ENCODE data around the gene SPON1.
"Not testable (repeated sequence)": the region's sequence is repeated elsewhere in the genome, so short reads cannot be mapped to it uniquely, and the experiment has no call there.

SPON1 gene

GRCh38 chr11:13984616-13985450 is 22.3 kb downstream of the SPON1 start:
- no peak for DNase-seq

DNA sequence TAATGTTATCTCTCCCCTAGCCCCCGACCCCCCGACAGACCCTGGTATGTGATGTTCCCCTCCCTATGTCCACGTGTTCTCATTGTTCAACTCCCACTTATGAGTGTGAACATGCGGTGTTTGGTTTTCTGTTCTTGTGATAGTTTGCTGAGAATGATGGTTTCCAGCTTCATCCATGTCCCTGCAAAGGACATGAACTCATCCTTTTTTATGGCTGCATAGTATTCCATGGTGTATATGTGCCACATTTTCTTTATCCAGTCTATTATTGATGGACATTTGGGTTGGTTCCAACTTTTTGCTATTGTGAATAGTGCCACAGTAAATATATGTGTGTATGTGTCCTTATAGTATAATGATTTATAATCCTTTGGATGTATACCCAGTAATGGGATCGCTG is 24.2 kb downstream of the SPON1 start:
- not testable (repeated sequence) for DNase-seq

DNA sequence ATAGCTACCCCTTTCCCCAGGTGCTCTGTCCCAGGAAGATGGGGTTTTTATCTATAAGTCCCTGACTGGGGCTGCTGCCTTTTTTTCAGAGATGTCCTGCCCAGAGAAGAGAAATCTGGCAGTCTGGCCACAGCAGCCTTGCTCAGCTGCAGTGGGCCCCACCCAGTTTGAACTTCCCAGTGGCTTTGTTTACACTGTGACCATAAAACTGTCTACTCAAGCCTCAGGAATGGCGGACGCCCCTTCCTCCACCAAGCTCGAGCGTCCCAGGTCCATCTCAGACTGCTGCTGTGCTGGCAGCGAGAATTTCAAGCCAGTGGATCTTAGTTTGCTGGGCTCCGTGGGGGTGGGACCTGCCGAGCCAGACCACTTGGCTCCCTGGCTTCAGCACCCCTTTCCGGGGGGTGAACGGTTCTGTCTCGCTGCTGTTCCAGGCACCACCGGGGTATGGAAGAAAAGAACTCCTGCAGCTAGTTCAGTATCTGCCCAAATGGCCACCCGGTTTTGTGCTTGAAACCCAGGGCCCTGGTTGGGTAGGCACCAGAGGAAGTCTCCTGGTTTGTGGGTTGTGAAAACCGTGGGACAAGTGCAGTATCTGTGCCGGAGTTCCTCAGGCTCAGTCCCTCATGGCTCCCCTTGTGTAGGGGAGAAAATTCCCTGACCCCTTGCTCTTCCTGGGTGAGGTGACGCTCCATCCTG is 29.8 kb downstream of the SPON1 start:
- not testable (repeated sequence) for DNase-seq

DNA sequence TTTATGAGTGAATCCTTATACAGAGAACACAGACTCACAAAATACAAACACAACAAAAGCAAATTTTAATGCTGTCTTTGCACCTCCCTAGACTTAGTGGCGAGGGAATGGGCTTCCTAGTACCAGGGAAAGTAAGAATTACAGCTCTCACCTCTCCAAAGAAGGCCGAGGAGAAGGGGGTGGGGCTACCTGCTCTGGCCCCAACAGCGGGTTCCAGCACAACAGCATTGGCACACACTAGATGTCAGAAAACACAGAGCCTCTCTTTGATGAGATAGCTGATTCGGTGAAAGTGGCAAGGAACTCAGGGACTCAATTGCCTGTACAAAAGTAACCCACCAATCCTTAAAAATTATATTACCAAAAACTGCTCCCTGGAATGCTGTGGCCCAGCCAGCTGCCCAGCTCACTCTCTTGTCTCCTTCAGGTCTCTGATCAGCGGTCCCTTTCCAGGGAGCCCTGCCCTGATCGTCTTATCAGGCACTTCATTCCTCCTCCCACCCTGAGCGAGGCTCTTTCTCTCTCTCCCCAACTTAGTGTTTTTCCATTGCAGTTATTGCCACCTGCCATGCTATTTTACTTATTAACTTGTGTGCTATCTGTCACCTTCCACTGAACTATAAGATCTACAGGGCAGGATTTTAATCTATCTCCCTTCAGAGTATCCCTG is 30.7 kb downstream of the SPON1 start:
- DNase-seq = no peak

- no peak for DNase-seq
Observed at GRCh38 chr11:13997881-13998280, 35.4 kb downstream of the SPON1 start.

DNA sequence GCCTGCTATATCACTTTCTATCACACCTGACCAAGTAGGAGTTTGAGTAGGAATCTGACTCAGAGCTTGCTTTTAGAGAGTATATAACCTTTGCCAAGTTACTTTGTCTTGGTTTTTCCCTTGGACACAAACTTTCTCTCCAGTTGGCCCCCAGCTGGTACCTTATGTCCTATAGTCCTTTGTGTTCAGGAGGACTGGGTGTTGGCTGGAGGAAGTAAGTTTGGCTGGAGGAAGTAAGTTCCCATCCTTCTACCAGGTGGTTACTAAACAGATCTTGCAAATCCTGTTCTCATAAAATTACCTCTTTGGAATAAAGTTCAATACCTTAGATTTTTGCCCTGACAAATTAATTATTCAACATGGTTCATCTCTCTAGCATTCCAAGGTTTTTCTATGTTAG is 37.2 kb downstream of the SPON1 start:
- no peak for DNase-seq

DNA sequence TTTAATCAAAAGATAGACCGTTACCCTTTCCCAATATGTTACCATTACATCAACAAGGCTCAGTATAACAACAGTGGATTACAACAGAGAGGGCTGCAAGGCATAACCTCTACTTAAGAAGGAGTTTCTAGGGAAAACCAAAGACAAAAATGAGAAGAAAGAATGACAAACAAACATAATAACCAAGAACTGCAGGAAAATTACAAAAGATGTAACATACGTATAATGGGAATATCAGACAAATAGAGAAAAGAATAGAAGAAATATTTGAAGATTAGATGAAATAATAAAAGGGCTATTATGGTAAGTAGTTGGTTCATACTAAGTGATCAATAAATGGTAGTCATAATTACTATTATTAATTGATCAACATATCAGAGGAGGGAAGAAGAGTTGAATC is 39.1 kb downstream of the SPON1 start:
- no peak for DNase-seq

DNA sequence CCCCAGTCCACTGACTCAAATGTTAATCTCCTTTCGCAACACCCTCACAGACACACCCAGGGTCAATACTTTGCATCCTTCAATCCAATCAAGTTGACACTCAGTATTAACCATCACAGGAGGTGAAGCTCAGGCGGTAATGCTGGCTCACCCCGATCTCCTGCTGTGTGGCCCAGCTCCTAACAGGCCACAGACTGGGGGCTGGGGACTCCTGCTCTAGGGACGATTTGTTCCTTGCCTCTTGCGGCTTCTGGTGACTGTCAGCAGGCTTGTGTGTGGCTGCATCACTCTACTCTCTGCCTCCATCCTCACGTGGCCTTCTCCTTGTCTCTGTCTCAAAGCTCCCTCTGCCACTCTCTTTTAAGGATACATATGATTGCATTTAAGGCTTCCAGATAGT is 45.0 kb downstream of the SPON1 start:
- DNase-seq = no peak

DNA sequence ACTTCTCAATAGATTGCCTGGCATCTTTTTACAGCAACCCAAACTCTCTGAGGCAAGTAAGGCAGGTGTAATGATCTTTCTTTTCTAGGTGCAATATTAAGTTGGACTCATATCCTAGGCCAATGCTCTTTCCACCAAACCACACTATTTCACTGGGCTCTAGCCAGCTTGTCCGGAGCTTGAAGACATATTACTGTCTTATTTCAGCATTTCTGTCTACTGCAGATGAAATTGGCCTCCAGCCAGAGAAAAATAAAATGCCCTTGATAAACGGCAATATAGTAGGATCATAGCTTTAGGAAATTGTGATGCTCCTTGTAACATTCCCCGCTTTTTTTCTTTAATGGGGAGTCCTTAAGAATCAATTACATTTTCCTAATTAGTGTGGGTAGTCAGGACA is 48.1 kb downstream of the SPON1 start:
- no peak for DNase-seq

GRCh38 chr11:14012846-14013245 is 50.3 kb downstream of the SPON1 start:
- no peak for DNase-seq

DNA sequence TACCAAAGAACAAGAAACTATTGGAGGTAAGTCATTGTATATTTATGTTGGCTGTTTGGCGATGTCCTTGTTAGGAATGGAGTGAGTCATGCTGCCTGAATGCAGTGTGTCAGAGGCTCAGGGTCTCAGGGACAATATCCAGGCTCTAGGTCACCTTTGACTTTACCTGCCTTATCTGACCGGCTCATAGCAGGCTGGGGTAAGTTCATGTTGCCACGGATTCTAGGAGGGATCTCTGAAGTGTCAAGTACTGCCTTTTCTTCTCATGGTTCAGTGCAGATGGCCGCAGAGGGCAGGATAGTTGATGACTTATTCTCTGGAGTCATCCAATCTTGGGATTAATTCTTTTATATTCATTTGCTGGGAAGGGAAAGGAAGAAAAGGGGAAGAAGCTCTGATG is 53.2 kb downstream of the SPON1 start:
- no peak for DNase-seq

DNA sequence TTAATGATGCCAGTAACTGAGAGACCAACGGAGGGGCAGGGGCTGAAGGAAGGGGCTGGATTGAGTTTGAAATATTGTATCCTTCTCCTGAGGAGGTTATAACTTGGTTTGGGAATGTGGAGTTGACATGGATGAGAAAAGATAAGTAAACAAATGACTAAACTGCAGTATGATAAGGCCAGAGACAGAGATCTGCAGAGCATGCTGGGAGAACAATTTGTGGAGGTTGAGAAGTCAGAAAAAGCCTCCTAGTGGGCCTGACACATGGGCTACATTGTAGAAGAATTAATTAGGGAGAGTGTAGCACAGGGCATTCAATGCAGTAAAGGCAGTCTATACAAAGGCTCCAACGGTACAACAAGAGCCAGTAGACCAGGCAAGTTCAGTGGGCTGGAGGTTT is 55.9 kb downstream of the SPON1 start:
- DNase-seq = no peak

GRCh38 chr11:14021738-14022137 is 59.2 kb downstream of the SPON1 start:
- DNase-seq = no peak

DNA sequence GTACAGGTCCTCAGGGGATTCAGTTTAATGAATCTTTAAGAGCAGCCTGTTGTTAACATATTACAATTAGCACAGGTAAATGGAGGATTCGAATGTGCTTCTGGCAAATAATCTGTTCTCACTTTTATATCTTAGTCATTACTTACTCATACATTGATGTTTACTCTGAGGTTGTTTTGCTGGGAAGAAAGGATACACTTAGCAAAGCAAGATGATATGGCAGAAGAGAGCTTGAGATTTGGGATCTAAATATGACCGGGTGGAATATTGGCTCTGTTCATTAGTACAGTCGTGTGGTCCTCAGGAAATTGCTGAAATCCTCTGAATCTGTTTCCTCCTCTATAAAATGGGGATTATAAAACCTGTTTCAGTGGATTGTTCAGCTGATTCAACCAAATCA is 59.7 kb downstream of the SPON1 start:
- DNase-seq = no peak

GRCh38 chr11:14022821-14023220 is 60.3 kb downstream of the SPON1 start:
- no peak for DNase-seq

DNA sequence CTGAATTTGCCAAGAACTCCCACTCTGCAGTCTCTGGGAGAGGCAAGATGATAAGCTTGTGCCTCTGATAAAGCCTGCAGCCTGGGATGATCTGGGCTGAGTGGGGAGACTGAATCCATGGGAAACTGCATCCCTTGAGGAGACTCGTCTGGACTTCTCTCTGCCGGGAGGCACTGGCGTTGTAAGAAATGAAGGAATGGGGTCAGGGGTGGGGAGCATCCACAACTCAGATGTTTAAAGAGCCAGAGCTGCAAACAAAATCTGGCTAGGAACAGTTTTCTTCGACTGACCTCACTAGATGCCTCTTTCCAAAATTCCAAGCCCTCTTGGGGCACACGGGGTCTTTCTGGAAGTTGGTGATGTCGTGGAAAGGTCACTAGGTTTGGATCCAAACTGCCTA is 64.4 kb downstream of the SPON1 start:
- DNase-seq = no peak

- DNase-seq = no peak
Observed at GRCh38 chr11:14027525-14027924, 65.0 kb downstream of the SPON1 start.

DNA sequence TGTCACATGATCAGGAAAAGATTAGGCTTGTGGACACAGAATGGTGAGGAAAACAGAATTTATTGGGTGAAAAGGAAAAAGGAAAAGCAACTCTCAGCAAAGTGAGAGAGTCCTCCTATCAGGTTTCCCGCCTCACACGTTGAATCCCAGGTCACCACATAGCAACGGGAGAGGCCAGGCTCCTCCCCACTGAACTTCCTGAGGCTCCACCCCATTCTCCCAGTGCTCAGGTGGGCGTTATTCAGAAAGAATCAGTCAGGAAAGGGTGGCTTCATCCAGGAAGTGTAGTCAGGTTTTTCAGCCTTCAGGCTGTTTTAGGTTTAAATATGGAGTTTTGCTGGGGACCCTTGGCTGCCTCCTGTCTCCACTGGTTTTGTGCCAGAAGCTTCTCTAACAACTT is 66.9 kb downstream of the SPON1 start:
- no peak for DNase-seq

DNA sequence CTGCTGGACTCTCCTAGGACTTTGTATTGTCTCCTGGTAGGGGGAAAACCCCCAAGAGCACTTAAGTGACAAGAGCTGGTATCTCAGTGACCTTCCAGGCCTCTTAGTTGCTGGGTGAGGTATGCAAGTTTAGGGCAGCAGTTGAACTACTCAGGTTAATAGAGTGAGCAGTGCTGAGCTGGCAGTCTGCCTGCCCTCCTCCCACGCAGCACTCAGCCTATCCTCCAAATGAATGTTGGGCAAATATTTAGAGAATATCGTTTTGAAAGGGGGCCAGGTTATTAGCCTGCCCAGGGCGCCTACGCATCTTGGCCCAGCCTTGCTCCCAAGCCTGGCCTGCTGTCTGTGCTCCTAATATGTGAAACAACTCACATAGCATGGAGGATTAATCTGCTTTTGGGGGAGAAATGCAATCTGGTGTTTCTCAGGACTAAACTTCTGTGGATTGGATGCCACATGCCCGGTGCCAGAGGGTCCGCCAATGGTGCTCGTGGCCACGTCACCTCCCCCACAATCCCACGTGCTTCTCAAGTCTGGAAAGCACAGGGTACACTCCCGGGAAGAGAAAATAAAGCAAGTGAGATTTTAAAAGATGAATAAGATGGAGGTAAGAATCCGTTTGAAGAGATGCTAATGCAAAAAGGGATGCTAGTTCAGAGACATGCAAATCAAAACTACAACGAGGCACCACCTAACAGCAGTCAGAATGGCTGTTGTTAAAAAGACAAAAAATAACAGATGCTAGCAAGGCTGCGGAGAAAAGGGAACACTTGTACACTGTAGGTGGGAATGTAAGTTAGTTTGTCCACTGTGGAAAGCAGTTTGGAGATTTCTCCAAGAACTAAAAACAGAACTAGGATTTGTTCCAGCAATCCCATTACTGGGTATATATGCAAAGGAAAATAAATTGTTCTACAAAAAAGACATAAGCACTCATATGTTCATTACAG is 67.7 kb downstream of the SPON1 start:
- DNase-seq = no peak

DNA sequence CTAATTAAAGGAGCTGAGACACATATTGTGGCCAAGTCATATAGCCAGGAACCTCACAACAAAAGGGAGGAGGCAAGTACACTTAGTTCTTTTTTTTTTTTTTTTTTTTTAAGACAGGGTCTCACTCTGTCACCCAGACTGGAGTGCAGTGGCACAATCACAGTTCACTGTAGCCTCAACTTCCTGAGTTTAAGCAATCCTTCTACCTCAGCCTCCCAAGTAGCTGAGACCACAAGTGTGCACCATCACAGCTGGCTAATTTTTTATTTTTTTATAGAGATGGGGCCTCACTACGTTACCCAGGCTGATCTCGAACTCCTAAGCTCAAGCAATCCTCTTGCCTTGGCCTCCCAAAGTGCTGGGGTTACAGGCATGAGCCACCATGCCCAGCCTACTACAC is 73.0 kb downstream of the SPON1 start:
- DNase-seq = not testable (repeated sequence)

- DNase-seq = no peak
Observed at GRCh38 chr11:14036469-14036868, 73.9 kb downstream of the SPON1 start.

- no peak for DNase-seq
Observed at GRCh38 chr11:14041040-14041439, 78.5 kb downstream of the SPON1 start.

DNA sequence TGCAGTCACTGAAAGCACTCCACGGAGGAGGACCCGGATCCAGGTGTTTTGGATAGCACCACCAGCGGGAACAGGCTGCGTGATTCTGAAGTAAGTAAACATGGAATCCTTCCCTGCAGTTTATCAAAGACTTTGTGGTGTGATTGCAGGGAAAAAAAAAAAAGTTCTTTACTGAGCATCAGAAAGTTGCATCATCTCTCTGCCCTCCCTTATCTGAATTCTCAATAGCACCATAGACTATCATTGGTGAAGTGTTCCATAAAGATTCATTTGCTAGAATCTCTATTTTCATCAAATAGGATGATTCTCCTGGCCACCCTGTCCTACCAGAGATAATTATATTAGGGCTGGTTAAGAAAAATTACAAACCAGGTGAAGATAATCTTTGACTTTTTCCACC is 79.0 kb downstream of the SPON1 start:
- DNase-seq = no peak

Measured in stimulated activated CD4-positive, alpha-beta T cell treated with anti-CD3 and anti-CD28 coated beads, Interleukin-4, amount 100 ng/mL, for 24 hours (primary cell).